ENCODE results near the gene KRABD2.
A peak's percentile ranks its signal among the peaks of the same experiment; 100 is the strongest.

The KRABD2 gene

DNA sequence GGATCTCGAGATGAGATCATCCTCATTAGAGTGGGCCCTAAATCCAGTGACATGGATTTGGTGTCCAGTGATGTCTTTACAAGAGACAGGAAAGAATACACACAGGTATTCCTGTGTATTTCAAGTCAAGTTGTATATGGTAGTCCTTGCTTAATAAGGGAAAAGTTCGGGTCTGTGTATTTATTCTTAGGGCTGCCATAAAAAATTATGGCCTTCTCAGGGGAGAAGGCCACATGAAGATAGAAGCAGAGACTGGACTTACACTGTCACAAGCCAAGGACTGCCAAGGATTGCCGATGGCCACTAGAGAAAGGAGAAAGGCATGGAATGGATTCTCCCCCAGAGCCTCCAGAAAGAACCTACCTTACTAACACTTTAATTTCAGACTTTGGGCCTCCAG lies 8.3 kb downstream of the KRABD2 start:
- DNase-seq: no peak
- Histone ChIP-seq H3K27ac (no peak overlapping the region), H3K27me3 (replicated peaks; ENCODE audit: insufficient read depth) (no peaks in the 10 kb centered on the region), H3K4me2 (ENCODE audit: unreplicated experiment) (no peak overlapping the region), H3K9me2 (ENCODE audit: insufficient read depth) (no peaks in the 10 kb centered on the region), H3K4me1 (ENCODE audit: insufficient read depth) (peaks cover 26% of the 10 kb centered on the region), H3K4me3 (no peak overlapping the region), H2AFZ (no peak overlapping the region), H3K79me2 (ENCODE audit: insufficient read depth) (no peaks in the 10 kb centered on the region), H3K9ac (no peak overlapping the region), H3K9me3 (ENCODE audit: low read depth) (no peaks in the 10 kb centered on the region), H3F3A (ENCODE audit: insufficient read depth) (peaks cover 22% of the 10 kb centered on the region), H4K20me1 (ENCODE audit: insufficient read depth) (no peaks in the 10 kb centered on the region), H3K36me3 (ENCODE audit: low read depth) (peaks cover 12% of the 10 kb centered on the region; the same call in 1 of the 2 replicates)
- 94% methylated on average over 3 of the region's 3 CpGs for WGBS, 2 experiments (ENCODE audit: low coverage in 1 of 2, low lambda C conversion rate in 2 of 2, missing lambda C conversion rate in 2 of 2)
- in situ Hi-C loops (cut with MboI): no loop called here
- TF ChIP-seq EZH2 (IDR thresholded peaks at IDR 0.05; ENCODE audit: insufficient read depth, poor library complexity, severe bottlenecking) (no peak), EZH2phosphoT487 (IDR thresholded peaks at IDR 0.05; ENCODE audit: insufficient read depth, low read depth) (no peak)

DNA sequence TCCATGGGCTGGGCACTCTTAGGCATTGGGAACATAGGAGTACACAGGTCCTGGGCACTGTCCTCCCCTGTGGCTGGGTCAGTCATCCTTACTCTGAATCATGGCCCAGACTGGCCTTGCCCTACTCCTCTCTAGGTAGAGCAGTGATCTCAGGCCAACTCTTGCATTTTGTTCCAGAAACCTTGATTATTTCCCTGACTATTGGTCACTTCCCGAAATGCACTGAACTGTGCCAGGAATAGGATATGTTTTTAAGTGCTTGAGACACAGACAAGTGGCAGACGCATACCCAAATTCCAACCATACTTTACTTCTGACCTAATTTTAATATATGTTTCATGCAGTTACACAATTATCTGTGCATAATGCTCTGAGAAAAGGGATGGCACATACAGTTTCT lies 10.3 kb downstream of the KRABD2 start:
- TF ChIP-seq EZH2phosphoT487 (IDR thresholded peaks at IDR 0.05; ENCODE audit: insufficient read depth, low read depth) (no peak), EZH2 (IDR thresholded peaks at IDR 0.05; ENCODE audit: insufficient read depth, poor library complexity, severe bottlenecking) (no peak)
- WGBS, 2 experiments (ENCODE audit: low coverage in 1 of 2, low lambda C conversion rate in 2 of 2, missing lambda C conversion rate in 2 of 2): 17% methylated on average over 2 of the region's 2 CpGs
- Histone ChIP-seq H3K79me2 (ENCODE audit: insufficient read depth) (no peaks in the 10 kb centered on the region), H3K9me3 (ENCODE audit: low read depth) (no peaks in the 10 kb centered on the region), H3F3A (ENCODE audit: insufficient read depth) (peaks cover 34% of the 10 kb centered on the region), H3K36me3 (ENCODE audit: low read depth) (peaks cover 12% of the 10 kb centered on the region; the same call in 1 of the 2 replicates), H3K4me3 (no peak overlapping the region), H3K4me2 (ENCODE audit: unreplicated experiment) (no peak overlapping the region), H3K9me2 (ENCODE audit: insufficient read depth) (no peaks in the 10 kb centered on the region), H3K9ac (no peak overlapping the region), H3K27me3 (replicated peaks; ENCODE audit: insufficient read depth) (no peaks in the 10 kb centered on the region), H3K4me1 (ENCODE audit: insufficient read depth) (peaks cover 37% of the 10 kb centered on the region), H3K27ac (peak overlapping the region; percentile 56), H2AFZ (no peak overlapping the region), H4K20me1 (ENCODE audit: insufficient read depth) (no peaks in the 10 kb centered on the region)
- in situ Hi-C loops (cut with MboI): no loop called here
- DNase-seq: peak; percentile 81

DNA sequence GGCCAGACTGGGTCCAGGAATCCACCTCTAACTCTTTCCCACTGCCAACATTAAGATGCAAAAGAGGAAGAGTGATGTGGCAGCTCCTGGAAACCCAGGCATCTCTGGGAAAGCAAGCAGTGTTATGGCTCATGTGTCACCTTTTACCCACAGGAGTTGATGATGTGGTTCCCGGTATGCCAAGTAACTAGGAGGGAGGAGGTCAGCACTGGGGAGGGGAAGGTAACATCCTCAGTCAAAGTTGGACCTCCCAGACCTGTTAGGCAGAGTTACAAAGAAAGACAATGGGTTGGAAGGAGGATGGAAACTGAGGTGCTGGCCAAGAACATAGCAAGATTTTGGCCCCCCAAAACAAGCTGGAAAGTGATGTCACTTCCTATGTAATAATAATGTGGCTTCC lies 11.4 kb downstream of the KRABD2 start:
- no peaks in the 10 kb centered on the region for H3K9me2 ChIP-seq (ENCODE audit: insufficient read depth)
- TF ChIP-seq EZH2 (IDR thresholded peaks at IDR 0.05; ENCODE audit: insufficient read depth, poor library complexity, severe bottlenecking): no peak
- TF ChIP-seq EZH2phosphoT487 (IDR thresholded peaks at IDR 0.05; ENCODE audit: insufficient read depth, low read depth): no peak
- no peak overlapping the region for H3K4me2 ChIP-seq (ENCODE audit: unreplicated experiment)
- no peaks in the 10 kb centered on the region for H3K27me3 ChIP-seq (replicated peaks; ENCODE audit: insufficient read depth)
- H2AFZ ChIP-seq: no peak overlapping the region
- H3K4me3 ChIP-seq: no peak overlapping the region
- H3K9ac ChIP-seq: no peak overlapping the region
- in situ Hi-C loops (cut with MboI): no loop called here
- no peaks in the 10 kb centered on the region for H3K79me2 ChIP-seq (ENCODE audit: insufficient read depth)
- WGBS, 2 experiments (ENCODE audit: low coverage in 1 of 2, low lambda C conversion rate in 2 of 2, missing lambda C conversion rate in 2 of 2): 44 to 68% methylated on average over 1 of the region's 1 CpG
- peak overlapping the region; percentile 56; the same call in 1 of the 2 replicates for H3K27ac ChIP-seq
- H3K4me1 ChIP-seq (ENCODE audit: insufficient read depth): peaks cover 48% of the 10 kb centered on the region
- no peaks in the 10 kb centered on the region for H3K9me3 ChIP-seq (ENCODE audit: low read depth)
- peaks cover 44% of the 10 kb centered on the region for H3F3A ChIP-seq (ENCODE audit: insufficient read depth)
- peaks cover 9% of the 10 kb centered on the region; the same call in 1 of the 2 replicates for H3K36me3 ChIP-seq (ENCODE audit: low read depth)
- no peaks in the 10 kb centered on the region for H4K20me1 ChIP-seq (ENCODE audit: insufficient read depth)
- peak; percentile 65 for DNase-seq

DNA sequence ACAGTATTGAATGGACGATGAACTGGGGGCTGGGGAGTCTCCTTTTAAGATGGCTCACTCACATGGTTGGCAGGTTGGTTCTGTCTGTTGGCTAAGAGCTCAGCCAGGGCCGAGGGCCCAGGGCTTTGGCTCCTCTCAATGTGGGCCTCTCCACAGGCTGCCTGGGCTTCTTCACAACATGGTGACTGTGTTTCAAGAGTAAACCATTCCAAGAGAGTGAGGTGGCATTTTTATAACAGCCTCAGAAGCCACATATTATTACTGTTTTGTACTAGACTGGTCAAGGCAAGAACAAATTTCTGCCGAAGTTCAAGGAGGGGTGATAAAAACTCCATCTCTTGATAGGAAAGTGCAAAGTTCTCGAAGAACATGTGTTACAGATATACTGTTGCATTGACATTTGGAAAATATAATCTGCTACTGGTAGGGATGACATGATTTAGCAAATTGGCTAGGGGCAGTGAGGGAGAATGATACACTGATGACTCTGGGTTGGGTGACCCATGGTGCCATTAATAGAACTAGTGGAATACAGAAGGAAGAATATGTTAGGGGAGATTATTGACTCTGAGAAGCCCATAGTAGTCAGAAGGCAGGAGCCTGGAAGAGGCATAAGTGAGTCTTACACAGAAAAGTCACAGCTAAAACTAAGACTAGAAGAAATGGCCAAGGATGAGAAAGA lies 13.7 kb downstream of the KRABD2 start:
- no peak overlapping the region for H3K4me2 ChIP-seq (ENCODE audit: unreplicated experiment)
- peak; percentile 81 for DNase-seq
- H3K4me1 ChIP-seq (ENCODE audit: insufficient read depth): peaks cover 56% of the 10 kb centered on the region
- H4K20me1 ChIP-seq (ENCODE audit: insufficient read depth): no peaks in the 10 kb centered on the region
- peak overlapping the region; percentile 58 for H3K27ac ChIP-seq
- H3F3A ChIP-seq (ENCODE audit: insufficient read depth): peaks cover 49% of the 10 kb centered on the region
- in situ Hi-C loops (cut with MboI): no loop called here
- H3K9ac ChIP-seq: no peak overlapping the region
- H3K27me3 ChIP-seq (replicated peaks; ENCODE audit: insufficient read depth): no peaks in the 10 kb centered on the region
- H3K9me2 ChIP-seq (ENCODE audit: insufficient read depth): no peaks in the 10 kb centered on the region
- no peaks in the 10 kb centered on the region for H3K9me3 ChIP-seq (ENCODE audit: low read depth)
- H3K36me3 ChIP-seq (ENCODE audit: low read depth): no peaks in the 10 kb centered on the region
- no peak for TF ChIP-seq EZH2 (IDR thresholded peaks at IDR 0.05; ENCODE audit: insufficient read depth, poor library complexity, severe bottlenecking)
- TF ChIP-seq EZH2phosphoT487 (IDR thresholded peaks at IDR 0.05; ENCODE audit: insufficient read depth, low read depth): no peak
- H3K4me3 ChIP-seq: no peak overlapping the region
- WGBS, 2 experiments (ENCODE audit: low coverage in 1 of 2, low lambda C conversion rate in 2 of 2, missing lambda C conversion rate in 2 of 2): 49 to 52% methylated on average over 4 of the region's 4 CpGs
- H3K79me2 ChIP-seq (ENCODE audit: insufficient read depth): no peaks in the 10 kb centered on the region
- H2AFZ ChIP-seq: no peak overlapping the region
